Left colon (tissue), 2 donors: ENCODE data around the gene SIGLEC7. TPM values are rescaled to one million over a fixed set of nuclear protein-coding genes. Genes with fewer than 3 reads are reported as not detected.
A peak's percentile ranks its signal among the peaks of the same experiment; 100 is the strongest.

Experiments
- ATAC-seq: fragments of 200-7000 bp; cut with Tn5 transposase; one replicate; pipeline ENCODE4 v1.9.1; 2020; ENCODE audit warnings: mild to moderate bottlenecking, moderate library complexity
- DNase-seq, 2 donors: peaks; one replicate each; pipeline ENCODE4 v3.0.0-alpha.2; 2020
- intact Hi-C, 2 donors: fragments of 100-400 bp; cut with DNase I in 1 of 2; cut with micrococcal nuclease in 1 of 2; formaldehyde crosslinking; loops; one replicate each; pipeline versions ENCODE4 v1.11.2 to v1.14.0; 2022; cut with DNase I, micrococcal nuclease
- long read RNA-seq: library from polyadenylated mRNA; unstranded; transcript quantifications from one replicate; pipeline ENCODE4 v2.0.0, GENCODE V29; 2021
- total RNA-seq, 2 donors: library from RNA; stranded (reverse); fragmentation: NEBNext Ultra II Directional; extraction: Animal tissue kit (Norgen Biotek cat#: 25700); gene quantifications; one replicate each; pipeline ENCODE4 v1.2.1, GENCODE V29; 2021
- donor health status: DM: no; HTN: no; CAD: no.
- donor health status: DM: yes; HTN: yes; CAD: no.

Gene SIGLEC7
- total RNA-seq = 1 to 10 TPM; 1.1 to 1.3 TPM
- long read RNA-seq = 0 reads

DNA sequence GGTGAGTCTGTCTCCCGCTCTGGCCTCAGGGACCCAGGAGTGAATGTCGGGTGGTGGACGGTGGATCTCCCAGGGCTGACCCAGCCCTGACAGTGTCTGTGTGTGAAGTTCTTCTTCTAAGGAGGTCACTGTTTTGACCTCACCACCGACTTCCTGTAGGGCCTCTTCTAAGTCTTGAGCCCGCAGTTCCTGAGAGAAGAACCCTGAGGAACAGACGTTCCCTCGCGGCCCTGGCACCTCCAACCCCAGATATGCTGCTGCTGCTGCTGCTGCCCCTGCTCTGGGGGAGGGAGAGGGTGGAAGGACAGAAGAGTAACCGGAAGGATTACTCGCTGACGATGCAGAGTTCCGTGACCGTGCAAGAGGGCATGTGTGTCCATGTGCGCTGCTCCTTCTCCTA lies at the start of gene SIGLEC7:
Gene SIGLEC7 (plus strand): TSS at position 183 of the 400 bp plus-strand sequence. CDS start 69 bp downstream, at position 252.
- intact Hi-C loops = no loop called here
- DNase-seq (no peak), ATAC-seq (no peak)

- intact Hi-C loops = no loop called here
- DNase-seq = no peak
- no peak for ATAC-seq
Observed at GRCh38 chr19:51093101-51093500, 49.0 kb upstream of the SIGLEC7 start.

DNA sequence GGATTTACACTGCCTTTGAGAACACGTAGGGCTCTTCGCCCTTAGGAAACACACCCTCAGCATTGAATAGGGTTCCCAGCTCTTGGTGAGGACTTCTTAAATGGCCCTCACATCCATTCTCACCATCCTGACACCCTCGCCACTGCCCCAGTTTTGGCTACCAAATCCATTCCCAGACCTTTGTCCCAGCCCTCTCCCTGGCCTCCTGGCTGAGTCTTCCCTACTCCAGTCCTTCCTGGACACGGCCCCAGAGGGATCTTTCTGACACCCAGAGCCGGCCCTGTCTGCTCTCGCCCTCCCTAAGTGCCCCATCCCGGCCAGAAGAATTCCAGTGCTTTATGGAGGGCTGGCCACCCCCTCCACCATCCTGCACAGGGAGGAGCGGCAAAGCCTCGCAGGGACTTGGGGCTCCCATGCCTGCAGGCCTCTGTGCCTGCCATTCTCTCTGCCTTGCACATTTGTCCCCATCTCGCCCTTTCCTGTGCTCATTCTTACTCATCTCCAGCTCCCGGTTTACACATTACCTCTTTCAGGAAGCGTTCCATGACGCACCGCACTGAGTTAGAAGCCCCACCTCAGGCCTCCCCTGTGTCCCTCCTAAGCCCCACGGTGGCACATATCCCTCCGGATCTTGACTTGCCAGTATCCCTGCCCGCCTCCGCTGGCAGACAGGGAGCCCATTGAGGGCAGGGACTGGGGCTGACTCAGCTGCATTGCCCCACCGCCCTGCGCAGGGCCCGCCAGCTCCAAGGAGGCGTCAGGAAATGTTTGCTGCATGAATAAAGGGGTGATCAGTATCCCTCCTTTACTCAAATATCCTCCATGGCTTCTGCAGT lies 48.4 kb upstream of the SIGLEC7 start:
- DNase-seq (no peak), ATAC-seq (no peak)
- intact Hi-C loops = no loop called here

DNA sequence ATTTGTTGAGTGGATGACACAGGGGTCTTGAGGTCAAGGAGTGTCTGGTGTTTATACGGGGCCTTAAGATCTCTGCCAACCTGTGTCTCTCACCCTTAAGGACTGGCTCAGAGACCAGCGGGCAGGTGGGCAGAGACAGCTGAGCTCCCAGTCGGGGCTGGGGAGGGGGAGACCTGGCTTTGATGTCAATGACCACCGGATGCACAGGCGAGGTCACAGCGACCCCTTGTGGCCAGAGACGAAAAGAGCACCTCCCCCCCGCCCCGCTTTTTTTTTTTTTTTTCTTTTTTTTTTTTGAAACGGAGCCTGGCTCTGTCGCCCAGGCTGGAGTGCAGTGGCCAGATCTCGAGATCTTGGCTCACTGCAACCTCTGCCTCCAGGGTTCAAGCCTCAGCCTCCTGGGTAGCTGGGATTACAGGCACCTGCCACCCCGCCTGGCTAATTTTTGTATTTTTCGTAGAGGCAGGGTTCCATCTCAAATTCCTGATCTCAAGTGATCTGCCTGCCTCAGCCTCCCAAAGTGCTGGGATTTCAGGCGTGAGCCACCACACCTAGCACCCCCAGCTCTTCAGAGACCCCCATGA lies 47.3 kb upstream of the SIGLEC7 start:
- ATAC-seq (no peak), DNase-seq (no peak)
- intact Hi-C loops = no loop called here

- DNase-seq = no peak
- peak; percentile 39 for ATAC-seq
- intact Hi-C loops = no loop called here
Observed at GRCh38 chr19:51096473-51097165, 45.5 kb upstream of the SIGLEC7 start.

DNA sequence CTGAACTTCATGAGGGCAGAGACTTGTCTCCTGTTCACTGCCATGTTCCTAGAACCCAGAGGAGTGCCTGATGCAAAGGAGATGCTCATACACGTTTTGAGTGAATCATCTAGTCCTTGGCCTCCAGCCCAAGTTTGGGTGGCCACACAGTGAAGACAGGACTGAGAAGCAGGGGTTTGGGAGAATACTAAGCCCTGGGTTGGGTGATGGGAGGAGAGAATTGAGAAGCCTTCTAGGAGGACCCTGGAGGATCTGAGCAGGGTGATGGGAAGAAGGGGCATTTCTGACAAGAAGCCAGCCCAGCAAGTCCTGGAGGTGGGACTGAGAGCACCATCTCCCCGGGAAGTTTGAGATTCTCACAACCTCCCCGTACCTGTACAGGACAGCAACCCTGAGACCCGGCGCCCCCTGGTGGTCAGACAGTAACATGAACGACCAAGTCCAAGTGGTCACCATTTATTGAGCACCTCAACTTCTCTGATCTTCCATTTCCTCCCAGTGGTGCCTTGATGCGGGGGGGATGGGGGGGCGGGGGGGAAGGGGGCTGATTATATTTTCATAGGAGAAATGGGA lies 44.8 kb upstream of the SIGLEC7 start:
- intact Hi-C loops = no loop called here
- peak; percentile 47 to 64 for DNase-seq
- peak; percentile 70 for ATAC-seq

GRCh38 chr19:51097796-51098195 lies 44.3 kb upstream of the SIGLEC7 start:
- intact Hi-C loops = no loop called here
- no peak for DNase-seq

DNA sequence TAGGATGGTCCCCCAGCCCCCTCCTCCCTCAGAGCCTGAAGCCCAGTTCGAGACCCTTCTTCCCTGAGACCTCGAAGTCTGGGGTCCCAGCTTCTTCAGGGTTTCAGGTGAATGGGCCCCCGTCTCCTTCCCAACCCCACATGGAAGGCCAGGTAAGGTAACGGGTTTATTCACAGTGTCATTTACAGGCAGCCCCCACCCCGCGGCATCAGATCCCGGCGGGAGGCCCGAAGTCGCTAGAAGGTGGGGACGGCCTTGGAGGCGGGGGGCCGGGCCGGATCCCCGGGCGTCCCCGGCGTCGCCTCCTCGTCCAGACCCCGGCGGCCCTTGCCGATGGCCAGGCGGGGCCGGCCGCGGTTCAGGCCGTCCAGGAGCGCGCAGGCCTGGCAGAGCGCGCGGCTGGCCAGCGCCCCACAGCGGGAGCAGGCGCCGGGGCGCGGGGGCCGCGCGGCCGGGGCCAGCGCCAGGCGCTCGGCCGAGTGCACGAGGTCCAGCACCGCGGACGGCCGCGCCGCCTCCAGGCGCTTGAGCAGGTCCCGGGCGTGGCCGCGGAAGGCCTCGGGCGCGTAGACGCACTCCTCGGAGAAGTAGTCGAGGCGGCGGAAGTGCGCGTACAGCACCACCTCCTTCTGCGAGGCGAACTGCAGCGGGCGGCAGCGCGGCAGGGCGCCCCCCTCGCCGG lies 43.6 kb upstream of the SIGLEC7 start:
- DNase-seq (peak; percentile 30 to 32), ATAC-seq (no peak)
- intact Hi-C loops = no loop called here

More at GRCh38 chr19:51097796-51098195, 44.3 kb upstream of the SIGLEC7 start:
- no peak for ATAC-seq

GRCh38 chr19:51099047-51099382 lies 43.1 kb upstream of the SIGLEC7 start:
- intact Hi-C loops = no loop called here
- DNase-seq (no peak), ATAC-seq (no peak)

- ATAC-seq (no peak), DNase-seq (no peak)
- intact Hi-C loops = no loop called here
Observed at GRCh38 chr19:51100601-51101000, 41.5 kb upstream of the SIGLEC7 start.

- ATAC-seq (no peak), DNase-seq (no peak)
- intact Hi-C loops = no loop called here
Observed at GRCh38 chr19:51101171-51101865, 40.8 kb upstream of the SIGLEC7 start.

DNA sequence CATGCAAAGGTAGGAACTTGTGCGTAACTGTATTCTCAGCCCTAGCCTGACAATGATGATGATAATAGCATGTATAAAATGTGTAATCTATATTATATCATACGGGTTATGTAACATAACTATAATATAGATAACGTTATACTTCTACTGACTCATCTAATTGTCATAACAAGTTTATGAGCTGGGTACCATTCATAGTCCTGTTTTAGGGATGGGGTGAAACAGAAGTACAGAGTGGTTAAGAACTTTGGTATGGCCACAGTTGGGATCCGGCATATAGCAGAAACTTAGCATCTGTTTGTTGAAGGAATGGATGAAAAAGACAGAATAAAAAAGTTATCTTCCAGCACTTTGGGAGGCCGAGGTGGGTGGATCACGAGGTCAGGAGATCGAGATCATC lies 39.1 kb upstream of the SIGLEC7 start:
- DNase-seq (no peak), ATAC-seq (no peak)
- intact Hi-C loops = no loop called here

- ATAC-seq (no peak), DNase-seq (no peak)
- intact Hi-C loops = no loop called here
Observed at GRCh38 chr19:51103926-51104341, 38.2 kb upstream of the SIGLEC7 start.

DNA sequence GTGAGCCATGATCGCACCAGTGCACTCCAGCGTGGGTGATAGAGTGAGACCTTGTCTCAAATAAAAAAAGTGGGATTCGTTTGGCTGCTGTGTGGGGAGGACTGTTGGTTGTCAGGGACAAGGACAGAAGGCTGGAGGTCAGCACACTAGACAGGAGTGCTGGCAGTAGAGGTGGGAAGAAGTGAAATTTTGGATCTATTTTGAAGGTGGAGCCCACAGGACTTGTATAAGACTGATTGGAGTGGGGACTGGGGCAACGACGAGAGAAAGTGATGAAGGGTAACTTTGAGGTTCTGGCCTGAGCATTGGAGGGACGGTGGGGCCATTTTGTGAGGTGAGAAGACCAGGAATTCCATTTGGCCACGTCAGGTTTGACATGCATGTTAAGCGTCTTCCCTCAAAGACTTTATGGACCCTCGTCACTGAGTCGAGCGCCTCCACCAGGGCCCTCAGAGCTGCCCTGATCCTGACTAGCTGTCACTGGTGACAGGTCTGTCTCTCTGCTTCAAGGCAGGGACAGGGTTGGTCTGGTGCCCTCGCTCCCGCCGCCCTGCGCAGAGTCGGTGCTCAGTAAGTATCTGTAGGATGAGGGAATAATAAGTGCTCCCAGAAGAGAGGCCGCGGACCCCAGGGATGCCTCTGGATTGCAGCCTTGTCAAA lies 34.6 kb upstream of the SIGLEC7 start:
- DNase-seq (no peak), ATAC-seq (peak; percentile 22)
- intact Hi-C loops = no loop called here

DNA sequence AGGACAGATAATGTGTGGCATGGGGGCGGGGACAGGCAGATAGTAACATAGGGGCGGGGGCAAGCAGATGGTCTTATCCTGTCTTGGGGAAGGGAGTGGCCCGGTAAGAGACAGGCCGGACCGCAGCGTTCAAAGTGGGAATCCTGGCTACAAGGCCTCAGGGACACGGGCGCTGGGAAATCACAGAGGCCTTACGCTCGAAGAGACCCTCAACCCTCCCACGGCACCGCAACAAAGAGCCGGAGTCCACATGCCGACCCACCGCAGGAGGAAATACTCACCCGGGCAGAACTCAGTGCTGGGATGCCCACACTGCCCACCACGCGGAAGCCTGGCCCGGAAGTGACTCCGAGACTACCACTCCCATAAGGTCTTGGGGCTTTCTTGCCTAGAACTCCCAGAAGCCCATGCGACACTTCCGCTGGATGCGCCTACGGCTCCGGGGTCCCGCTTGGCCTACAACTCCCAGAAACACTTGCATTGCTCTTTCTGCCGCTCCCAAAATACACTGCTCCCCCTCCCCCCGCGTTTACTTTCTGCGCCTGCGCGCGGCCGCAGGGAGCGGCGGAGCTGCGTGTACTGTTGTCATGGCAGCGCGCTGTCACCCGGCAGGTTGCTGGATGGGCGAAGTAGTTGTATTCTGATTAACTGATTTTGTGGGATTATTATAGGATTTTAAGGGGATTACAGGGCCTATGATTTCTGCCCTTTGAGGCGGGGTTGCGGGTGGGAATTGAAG lies 33.9 kb upstream of the SIGLEC7 start, which contains the start of gene CTU1:
Gene CTU1 (minus strand): TSS at position 344 of the 739 bp plus-strand sequence. CDS start 3,840 bp downstream, outside the sequence.
- ATAC-seq (peak; percentile 98), DNase-seq (peak; percentile 97 to 99)
- intact Hi-C loops = no loop called here

DNA sequence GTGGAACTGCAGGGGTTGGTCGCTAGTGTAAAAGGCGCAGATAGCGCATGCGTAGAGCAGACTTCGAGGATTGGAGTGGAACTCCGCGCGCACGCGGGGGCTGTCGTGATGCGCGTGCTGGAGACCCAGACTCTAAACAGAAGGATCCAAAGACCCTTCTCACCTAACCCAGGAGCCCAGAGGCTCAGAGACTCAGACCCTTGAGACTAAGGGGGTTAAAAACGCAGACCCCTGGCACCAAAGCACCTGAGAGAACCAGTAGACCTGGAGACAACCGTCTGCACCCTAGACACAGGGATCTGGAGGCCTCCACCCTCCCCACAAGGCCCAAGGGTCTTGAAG lies 33.3 kb upstream of the SIGLEC7 start:
- intact Hi-C loops = no loop called here
- DNase-seq = no peak
- peak; percentile 30 for ATAC-seq

- no peak for DNase-seq
- intact Hi-C loops = no loop called here
- no peak for ATAC-seq
Observed at GRCh38 chr19:51110666-51110971, 31.5 kb upstream of the SIGLEC7 start.

- ATAC-seq (no peak), DNase-seq (no peak)
- intact Hi-C loops = no loop called here
Observed at GRCh38 chr19:51111606-51112005, 30.5 kb upstream of the SIGLEC7 start.
